HT1080 (cell line): ENCODE results near the gene AK5. TPM values are rescaled to one million over a fixed set of nuclear protein-coding genes. Genes with fewer than 3 reads are reported as not detected.
"Not testable (repeated sequence)": the region's sequence is repeated elsewhere in the genome, so short reads cannot be mapped to it uniquely, and the experiment has no call there.

Experiments used
- DNase-seq: peaks from one replicate; pipeline ENCODE4 v3.0.0-alpha.2; 2015; ENCODE audit warnings: low read depth
- total RNA-seq: library from RNA; depleted of rRNA; stranded (reverse); fragments of >200 nt; shearing (Covaris generic); gene quantifications from 2 replicates; pipeline ENCODE4 v1.2.3, GENCODE V29; 2014

Gene AK5
- total RNA-seq, 1 experiment from 2014 or later, result 6.3 TPM

DNA sequence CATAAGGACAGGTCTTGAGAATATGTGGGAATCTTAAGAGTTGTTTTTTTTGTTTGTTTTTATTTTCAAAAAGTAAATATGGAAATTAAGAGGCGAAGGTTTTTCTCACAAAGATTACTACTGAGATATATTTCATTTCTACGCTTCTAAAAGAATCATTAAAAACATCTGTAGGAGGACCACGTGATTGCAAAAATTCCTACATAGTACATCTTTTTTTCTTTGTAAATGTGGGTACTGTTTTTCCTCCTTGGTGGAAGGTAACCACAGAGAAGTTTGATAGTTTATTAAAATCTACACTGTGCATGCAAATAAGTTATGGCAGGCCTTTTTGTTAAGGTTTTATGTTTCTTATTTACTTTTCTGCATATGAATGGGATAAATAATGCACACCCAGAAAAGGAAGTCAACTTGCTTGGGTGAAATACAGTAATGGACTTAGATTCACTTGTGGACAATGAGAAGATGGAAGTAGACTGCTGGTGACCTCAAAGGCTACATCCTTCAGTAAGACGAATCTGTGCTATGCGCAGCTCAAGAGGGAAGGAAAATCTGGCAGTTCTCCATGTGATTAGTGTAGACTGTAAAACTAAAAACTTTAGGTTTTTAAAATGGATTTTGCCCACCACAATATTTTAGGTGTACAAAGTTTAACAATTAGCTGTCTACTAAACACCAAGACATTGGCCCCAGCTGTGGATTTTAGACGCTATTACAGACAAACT is 2.0 kb downstream of the AK5 start:
- no peak for DNase-seq

DNA sequence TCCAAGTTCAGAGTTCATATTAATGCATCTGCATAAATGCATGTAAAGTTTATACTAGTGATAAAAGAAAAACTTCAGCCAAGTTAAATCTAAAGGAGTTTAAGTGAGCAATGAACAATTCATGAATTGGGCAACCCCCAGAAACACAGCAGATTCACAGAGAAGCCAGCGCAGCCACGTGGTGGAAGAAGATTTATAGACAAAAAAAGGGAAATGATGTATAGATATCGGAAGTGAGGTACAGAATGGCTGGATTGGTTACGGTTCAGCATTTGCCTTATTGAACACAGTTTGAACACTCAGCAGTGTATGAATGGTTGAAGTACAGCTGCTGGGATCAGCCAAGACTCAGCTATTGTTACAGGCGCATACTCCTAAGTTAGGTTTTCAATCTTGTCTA is 5.7 kb downstream of the AK5 start:
- no peak for DNase-seq

DNA sequence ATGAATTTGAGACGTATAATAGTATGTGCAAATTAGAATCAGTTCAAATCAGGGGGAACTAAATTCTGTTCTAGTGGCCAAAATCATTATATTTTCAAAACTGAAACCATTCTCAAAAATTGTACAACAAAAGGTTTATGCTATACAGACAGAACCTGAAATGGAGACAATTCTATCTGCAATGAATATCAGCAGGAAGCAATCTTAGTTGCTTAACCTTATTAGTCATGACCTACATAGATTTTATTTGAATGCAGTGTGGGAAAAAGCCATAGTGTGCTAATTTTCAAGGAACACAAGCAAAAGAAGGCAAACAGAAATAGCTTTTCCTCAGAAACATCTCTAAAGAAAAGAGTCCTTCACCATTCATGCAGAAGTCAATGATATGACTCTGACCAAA is 6.5 kb downstream of the AK5 start:
- peak; percentile 18 for DNase-seq

DNA sequence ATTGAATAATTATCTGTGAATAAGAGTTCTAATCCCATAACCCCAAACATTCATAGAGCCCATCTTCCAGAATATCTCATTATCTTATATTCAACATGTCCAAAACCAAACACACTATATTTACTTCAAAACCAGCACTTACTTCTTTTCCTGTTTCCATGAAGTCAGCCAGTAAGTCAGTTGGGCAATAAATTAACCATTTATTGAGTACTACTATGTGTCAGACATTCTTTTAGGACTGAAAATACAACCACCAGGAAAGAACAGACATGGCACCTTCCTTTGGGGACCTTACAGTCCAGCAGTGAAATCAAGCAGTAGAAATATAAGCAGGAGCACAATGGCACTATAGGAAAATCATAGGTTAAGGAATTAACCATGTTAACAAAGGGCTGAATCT is 8.8 kb downstream of the AK5 start:
- DNase-seq, result no peak

DNA sequence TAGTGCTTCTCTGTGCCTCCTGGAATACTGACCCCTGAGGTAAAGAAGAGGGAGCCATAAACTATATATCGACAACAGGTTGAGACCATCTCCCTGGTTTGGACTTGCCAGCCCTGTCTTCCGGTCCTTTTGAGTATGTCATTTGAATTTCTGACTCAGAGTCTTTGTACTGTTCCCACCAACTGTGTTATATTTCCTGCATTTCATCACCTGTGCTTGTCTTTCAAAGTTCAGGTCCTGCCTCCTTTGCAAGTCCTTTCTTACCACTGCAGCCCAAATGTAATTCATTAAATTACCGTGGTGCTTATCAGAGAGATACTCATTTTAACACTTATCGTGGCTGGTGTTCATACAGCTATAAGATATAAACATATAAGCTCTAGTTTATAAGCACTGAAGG is 10.7 kb downstream of the AK5 start:
- DNase-seq, result no peak

DNA sequence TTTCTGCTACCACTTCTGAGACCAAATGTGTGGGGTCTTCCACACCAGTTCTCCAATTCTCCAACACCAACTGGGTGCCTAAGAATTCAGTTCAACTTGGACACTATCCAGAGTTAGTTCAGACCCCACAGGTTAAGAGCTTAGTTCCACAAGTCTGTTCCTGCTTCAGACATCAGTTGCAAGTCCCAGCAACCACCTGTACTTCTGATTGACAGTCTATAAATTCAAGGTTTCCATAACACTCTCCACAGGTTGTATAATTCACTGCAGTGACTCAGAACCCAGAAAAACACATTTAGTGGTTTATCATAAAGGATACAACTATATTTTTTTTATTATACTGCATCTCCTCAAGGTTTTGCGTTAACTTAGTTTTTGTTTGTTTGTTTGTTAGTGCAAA is 18.7 kb downstream of the AK5 start:
- DNase-seq, result no peak

DNA sequence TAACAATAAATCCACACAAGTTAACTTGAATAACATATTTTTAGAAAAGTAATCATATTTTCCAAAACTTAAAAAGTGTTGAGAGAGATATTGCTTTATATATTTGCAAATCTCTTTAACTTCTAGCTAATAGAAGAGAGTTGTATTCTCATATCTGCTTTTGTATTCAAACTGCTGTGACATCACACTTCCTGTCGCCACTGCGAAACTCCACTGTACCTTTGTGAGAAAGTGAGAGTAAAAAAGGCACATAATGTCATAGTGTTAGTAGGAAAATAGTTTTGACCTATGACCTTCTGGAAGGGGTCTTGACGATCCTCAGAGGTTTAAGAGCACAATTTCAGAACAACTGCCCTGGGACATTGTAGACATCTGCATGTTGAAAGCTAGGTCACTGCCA is 21.6 kb downstream of the AK5 start:
- no peak for DNase-seq

- DNase-seq, result no peak
Observed at GRCh38 chr1:77308889-77309621, 27.2 kb downstream of the AK5 start.

DNA sequence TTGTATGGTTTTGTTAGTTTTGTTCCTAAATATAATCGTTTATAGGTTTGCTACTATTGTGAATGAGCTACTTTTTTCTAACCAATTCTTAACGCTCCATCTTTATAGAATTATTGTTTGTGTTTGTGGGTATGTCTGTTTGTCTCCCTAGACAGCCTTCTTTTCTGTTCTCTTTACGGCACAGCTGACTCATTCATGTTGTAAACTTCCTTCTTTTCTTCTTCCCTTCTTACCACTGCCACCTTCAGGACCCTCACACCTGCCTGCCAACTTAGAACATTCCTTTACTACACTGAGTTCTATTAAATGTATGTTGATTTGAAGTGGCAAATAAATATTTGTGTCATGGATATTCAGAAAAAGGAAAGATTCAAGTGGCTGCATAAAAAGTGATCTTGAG is 29.1 kb downstream of the AK5 start:
- DNase-seq, result no peak

DNA sequence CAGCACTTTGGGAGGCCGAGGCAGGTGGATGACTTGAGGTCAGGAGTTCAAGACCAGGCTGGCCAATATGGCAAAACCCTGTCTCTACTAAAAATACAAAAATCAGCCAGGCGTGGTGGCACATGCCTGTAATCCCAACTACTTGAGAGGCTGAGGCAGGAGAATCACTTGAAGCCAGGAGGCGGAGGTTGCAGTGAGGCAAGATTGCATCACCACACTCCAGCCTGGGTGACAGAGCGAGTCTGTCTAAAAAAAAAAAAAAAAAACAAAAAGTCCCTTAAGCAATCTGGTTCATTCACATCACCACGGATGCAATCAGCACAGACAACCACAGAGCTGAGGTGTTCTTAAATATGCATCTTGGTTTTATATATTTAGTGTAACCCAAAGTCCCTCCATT is 30.5 kb downstream of the AK5 start:
- DNase-seq, result not testable (repeated sequence)

GRCh38 chr1:77313491-77313890 is 31.7 kb downstream of the AK5 start:
- peak; percentile 24 for DNase-seq

- no peak for DNase-seq
Observed at GRCh38 chr1:77316006-77316405, 34.2 kb downstream of the AK5 start.

GRCh38 chr1:77316966-77317365 is 35.1 kb downstream of the AK5 start:
- DNase-seq, result no peak

GRCh38 chr1:77319036-77319705 is 37.4 kb downstream of the AK5 start:
- peak; percentile 59 for DNase-seq

DNA sequence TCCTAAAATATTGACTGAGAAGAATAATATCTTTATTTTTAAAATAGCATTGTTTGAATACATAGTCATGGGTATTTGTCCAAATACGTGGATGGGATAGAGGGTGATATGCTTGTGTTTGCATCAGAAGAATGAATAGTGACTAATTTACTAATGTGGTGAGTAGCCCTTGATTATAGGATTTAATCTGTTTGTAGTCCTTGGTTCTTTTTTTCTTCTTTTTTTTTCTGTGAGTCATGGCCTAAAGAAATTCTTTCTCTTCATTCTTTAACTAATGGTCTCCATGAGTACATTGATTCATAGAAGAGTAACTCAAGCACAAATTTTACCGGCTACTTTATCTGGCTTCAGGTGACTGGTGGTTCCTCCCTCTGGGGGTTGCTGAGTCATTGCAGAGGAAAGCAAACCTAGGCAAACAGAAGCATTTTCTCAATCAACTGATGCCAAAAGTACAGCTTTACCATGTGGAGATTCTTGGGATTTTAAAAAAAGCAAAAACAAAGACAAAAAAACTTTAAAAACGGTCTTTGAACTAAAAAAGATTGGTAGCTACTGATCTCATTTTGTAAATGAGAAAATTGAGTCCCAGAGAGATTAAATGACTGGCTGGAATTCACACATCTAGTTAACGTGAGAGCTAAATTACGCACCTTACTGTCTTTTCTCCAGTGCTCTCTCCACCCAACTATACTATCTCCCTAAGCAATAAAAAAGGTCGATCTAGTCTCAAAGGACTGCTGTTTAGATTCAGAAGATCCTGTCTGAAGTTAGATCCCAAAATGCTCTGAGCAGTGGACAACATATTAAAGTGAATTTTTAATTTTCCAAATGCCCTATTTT is 40.5 kb downstream of the AK5 start:
- peak; percentile 92 for DNase-seq

- DNase-seq, result no peak
Observed at GRCh38 chr1:77333501-77333900, 51.7 kb downstream of the AK5 start.

DNA sequence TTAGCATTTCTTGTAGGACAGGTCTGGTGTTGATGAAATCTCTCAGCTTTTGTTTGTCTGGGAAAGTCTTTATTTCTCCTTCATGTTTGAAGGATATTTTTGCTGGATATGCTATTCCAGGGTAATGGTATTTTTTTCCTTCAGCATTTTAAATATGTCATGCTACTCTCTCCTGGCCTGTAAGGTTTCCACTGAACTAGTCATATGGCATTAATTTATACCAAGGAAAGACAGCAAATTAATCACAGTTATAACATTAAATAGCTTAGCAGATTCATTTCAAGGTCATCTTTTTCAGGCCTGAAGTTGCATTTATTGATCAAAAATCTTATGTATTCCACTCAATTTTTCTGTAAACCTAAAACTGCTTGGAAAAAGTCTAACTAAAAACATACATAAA is 54.9 kb downstream of the AK5 start:
- DNase-seq, result no peak

DNA sequence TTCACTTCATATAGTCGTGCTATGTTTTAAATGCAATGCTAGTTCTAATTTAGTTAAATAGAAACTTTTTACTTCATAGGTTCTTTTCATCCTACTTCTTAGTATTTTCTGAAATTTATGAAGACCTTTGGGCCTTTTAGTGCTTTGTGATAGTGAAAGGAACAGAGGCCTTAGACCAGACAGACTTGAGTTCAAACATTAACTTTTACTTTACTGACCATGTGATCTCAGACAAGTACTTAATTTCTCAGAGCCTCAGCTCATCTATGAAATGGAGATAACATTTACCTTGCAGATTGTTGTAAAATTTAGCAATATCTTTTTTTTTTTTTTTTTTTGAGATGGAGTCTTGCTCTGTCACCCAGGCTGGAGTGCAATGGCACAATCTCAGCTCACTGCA is 57.5 kb downstream of the AK5 start:
- DNase-seq, result no peak

- no peak for DNase-seq
Observed at GRCh38 chr1:77341195-77341594, 59.4 kb downstream of the AK5 start.

DNA sequence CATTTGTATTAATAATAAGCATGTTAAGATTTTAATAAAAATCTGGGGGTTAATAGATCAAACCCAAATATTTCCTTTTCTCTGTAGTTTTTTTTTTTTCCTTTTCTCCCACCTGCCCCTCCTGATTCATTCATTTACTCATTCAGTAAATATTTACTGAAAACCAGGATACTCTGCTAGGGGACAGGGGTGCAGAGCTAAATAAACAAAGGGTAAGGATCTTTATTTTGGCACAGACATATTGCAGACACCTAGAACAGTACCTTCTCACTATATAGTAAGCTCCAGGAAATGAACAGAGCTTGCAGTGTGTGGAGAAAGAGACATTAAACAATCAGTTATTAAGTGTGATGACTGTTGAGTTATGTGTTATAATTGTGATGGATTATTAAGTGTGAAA is 60.9 kb downstream of the AK5 start:
- DNase-seq, result no peak

DNA sequence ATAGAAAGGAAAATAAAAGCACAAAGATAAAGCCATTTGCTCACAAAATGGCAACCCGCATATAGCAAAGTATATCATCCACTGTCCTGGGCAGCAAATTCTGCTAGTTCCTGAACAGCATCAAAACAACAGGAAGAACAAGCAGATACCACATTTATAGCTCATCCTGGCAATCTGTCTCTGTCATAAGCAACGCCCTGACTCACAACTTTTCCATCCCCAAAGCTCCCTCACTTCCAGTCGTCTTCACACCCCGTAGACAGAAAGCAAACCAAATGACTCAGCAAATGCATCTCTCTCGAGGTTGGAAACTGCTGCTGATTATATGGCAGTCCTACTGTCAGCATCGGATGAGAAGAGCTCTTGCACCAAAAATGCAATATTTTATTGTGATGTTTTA is 65.8 kb downstream of the AK5 start:
- DNase-seq, result peak; percentile 91

DNA sequence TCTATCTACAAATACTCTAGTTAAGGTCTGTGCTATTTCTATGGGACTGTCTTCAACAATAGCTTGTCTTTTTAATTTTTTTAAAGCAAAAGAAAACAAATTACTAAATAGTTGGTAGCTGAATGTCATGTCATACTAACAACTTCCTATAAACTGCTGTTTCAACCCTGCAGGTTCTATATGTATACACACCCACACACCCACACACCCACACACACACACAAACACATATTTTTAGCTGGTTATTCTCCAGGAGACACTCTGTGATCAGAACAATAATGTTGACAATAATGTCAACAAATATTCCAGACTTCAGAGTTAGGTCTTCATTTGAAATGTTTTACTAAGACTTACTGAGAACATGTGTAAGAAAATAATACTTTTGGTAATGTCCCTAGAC is 66.7 kb downstream of the AK5 start:
- no peak for DNase-seq
